Sciatic nerve (tissue), 2 donors: Measurements from ENCODE around the gene ZNF836. TPM values are rescaled to one million over a fixed set of nuclear protein-coding genes. Genes with fewer than 3 reads are reported as not detected.
"Not testable (repeated sequence)": the region's sequence is repeated elsewhere in the genome, so short reads cannot be mapped to it uniquely, and the experiment has no call there.

Experiments used
- ATAC-seq: fragments of 200-7000 bp; cut with Tn5 transposase; one replicate; pipeline ENCODE4 v1.9.1; 2020; ENCODE audit warnings: mild to moderate bottlenecking, moderate library complexity
- DNase-seq: peaks from one replicate; pipeline ENCODE4 v3.0.0-alpha.2; 2020; ENCODE audit warnings: low spot score
- intact Hi-C: fragments of 100-400 bp; cut with DNase I; formaldehyde crosslinking; loops from one replicate; pipeline ENCODE4 v1.14.2; 2022
- total RNA-seq: library from RNA; stranded (reverse); fragmentation: NEBNext Ultra II Directional; extraction: Animal tissue kit (Norgen Biotek cat#: 25700); gene quantifications from one replicate; pipeline ENCODE4 v1.2.1, GENCODE V29; 2021
- donor health status: DM: no; HTN: no; CAD: no.
- donor health status: DM: no; HTN: no; CAD: no.

Gene ZNF836
- total RNA-seq: 19.7 TPM

GRCh38 chr19:52171321-52172169 is at the start of gene ZNF836:
ZNF836 (minus strand) TSS chr19:52171621; CDS start chr19:52168072, 3,549 bp downstream.
- DNase-seq (peak; percentile 96), ATAC-seq (peak; percentile 99)
- intact Hi-C loops: no loop called here

GRCh38 chr19:52221031-52221430 is 49.6 kb upstream of the ZNF836 start:
- DNase-seq (no peak), ATAC-seq (no peak)
- intact Hi-C loops: no loop called here

- intact Hi-C loops: no loop called here
- ATAC-seq (no peak), DNase-seq (no peak)
These were observed 48.2 kb upstream of the ZNF836 start for GRCh38 chr19:52219611-52220010.

- intact Hi-C loops: no loop called here
- DNase-seq: no peak
- no peak for ATAC-seq
These were observed 46.2 kb upstream of the ZNF836 start for GRCh38 chr19:52217576-52217975.

- ATAC-seq (no peak), DNase-seq (no peak)
- intact Hi-C loops: no loop called here
These were observed 45.0 kb upstream of the ZNF836 start for GRCh38 chr19:52216401-52216800.

- DNase-seq (no peak), ATAC-seq (no peak)
- intact Hi-C loops: no loop called here
These were observed 42.8 kb upstream of the ZNF836 start for GRCh38 chr19:52214241-52214640.

GRCh38 chr19:52212572-52213255 is 41.3 kb upstream of the ZNF836 start:
- intact Hi-C loops: no loop called here
- ATAC-seq (no peak), DNase-seq (no peak)

- intact Hi-C loops: no loop called here
- DNase-seq: peak; percentile 10
- ATAC-seq: no peak
These were observed 40.6 kb upstream of the ZNF836 start for GRCh38 chr19:52211926-52212571.

GRCh38 chr19:52211203-52211602 is 39.8 kb upstream of the ZNF836 start:
- intact Hi-C loops: no loop called here
- ATAC-seq: no peak

GRCh38 chr19:52206481-52206880 is 35.1 kb upstream of the ZNF836 start:
- no peak for DNase-seq
- no peak for ATAC-seq
- intact Hi-C loops: no loop called here

More at GRCh38 chr19:52211203-52211602, 39.8 kb upstream of the ZNF836 start:
- DNase-seq: peak; percentile 36

GRCh38 chr19:52200755-52201391 is 29.5 kb upstream of the ZNF836 start:
- DNase-seq, intact Hi-C loops, ATAC-seq: not testable (repeated sequence)

- DNase-seq (no peak), ATAC-seq (peak; percentile 88)
- intact Hi-C loops: no loop called here
These were observed 28.6 kb upstream of the ZNF836 start for GRCh38 chr19:52200044-52200443.

GRCh38 chr19:52198678-52199077 is 27.3 kb upstream of the ZNF836 start:
- intact Hi-C loops: no loop called here

GRCh38 chr19:52197964-52198363 is 26.5 kb upstream of the ZNF836 start:
- ATAC-seq: no peak
- DNase-seq: no peak
- intact Hi-C loops: no loop called here

More at GRCh38 chr19:52198678-52199077, 27.3 kb upstream of the ZNF836 start:
- no peak for ATAC-seq
- DNase-seq: no peak

GRCh38 chr19:52196256-52196967 is 25.0 kb upstream of the ZNF836 start:
- no peak for ATAC-seq

GRCh38 chr19:52191951-52192350 is 20.5 kb upstream of the ZNF836 start:
- intact Hi-C loops: no loop called here
- DNase-seq (no peak), ATAC-seq (no peak)

More at GRCh38 chr19:52196256-52196967, 25.0 kb upstream of the ZNF836 start:
- intact Hi-C loops: no loop called here
- no peak for DNase-seq

- DNase-seq (no peak), ATAC-seq (no peak)
- intact Hi-C loops: no loop called here
These were observed 20.0 kb upstream of the ZNF836 start for GRCh38 chr19:52191389-52191788.

GRCh38 chr19:52190487-52191293 is 19.3 kb upstream of the ZNF836 start:
- DNase-seq (peak; percentile 62), ATAC-seq (no peak)
- intact Hi-C loops: no loop called here
